ENCODE measurements around the gene SPACA9.

SPACA9 gene

GRCh38 chr9:132878695-132879456 is at the start of gene SPACA9:
Gene SPACA9, plus strand, starts transcription at chr9:132878898. Its CDS starts 5,050 bp downstream, at chr9:132883948.
- no peak for DNase-seq (ENCODE audit: low spot score)

- DNase-seq (ENCODE audit: low spot score), result no peak
Measured at GRCh38 chr9:132832171-132832881, 46.4 kb upstream of the SPACA9 start.

GRCh38 chr9:132833550-132834121 is 45.1 kb upstream of the SPACA9 start:
- DNase-seq (ENCODE audit: low spot score), result no peak

- DNase-seq (ENCODE audit: low spot score), result no peak
Measured at GRCh38 chr9:132834343-132834742, 44.4 kb upstream of the SPACA9 start.

GRCh38 chr9:132837501-132838286 is 41.0 kb upstream of the SPACA9 start:
- no peak for DNase-seq (ENCODE audit: low spot score)

DNA sequence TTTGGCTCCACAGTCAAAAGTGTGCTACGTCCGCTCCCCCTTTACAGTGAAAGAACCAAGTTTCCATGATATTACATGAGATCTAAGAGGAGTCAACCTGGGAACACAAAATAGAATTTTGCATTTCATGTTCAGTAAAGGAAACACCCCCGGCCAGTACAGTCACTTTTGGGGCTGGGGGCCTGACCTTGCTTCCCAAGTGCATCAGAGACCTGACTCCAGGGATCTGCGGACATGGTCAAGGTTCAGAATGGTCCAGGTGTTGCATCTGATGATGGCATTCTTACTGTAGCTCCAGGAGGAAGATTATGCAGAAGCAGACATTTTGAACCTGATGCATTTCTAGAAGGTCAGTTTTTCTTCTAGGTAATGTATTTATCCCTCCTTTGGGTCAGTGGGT is 40.4 kb upstream of the SPACA9 start:
- DNase-seq (ENCODE audit: low spot score), result no peak

- DNase-seq (ENCODE audit: low spot score), result no peak
Measured at GRCh38 chr9:132840980-132841379, 37.7 kb upstream of the SPACA9 start.

- no peak for DNase-seq (ENCODE audit: low spot score)
Measured at GRCh38 chr9:132842124-132843044, 36.3 kb upstream of the SPACA9 start.

GRCh38 chr9:132846109-132846917 is 32.4 kb upstream of the SPACA9 start:
- DNase-seq (ENCODE audit: low spot score), result no peak

GRCh38 chr9:132846918-132847515 is 31.7 kb upstream of the SPACA9 start:
- no peak for DNase-seq (ENCODE audit: low spot score)

- DNase-seq (ENCODE audit: low spot score), result no peak
Measured at GRCh38 chr9:132849185-132849706, 29.5 kb upstream of the SPACA9 start.

GRCh38 chr9:132853482-132853881 is 25.2 kb upstream of the SPACA9 start:
- no peak for DNase-seq (ENCODE audit: low spot score)

- DNase-seq (ENCODE audit: low spot score), result no peak
Measured at GRCh38 chr9:132854832-132855231, 23.9 kb upstream of the SPACA9 start.

- DNase-seq (ENCODE audit: low spot score), result no peak
Measured at GRCh38 chr9:132855904-132856303, 22.8 kb upstream of the SPACA9 start.

GRCh38 chr9:132857031-132857430 is 21.7 kb upstream of the SPACA9 start:
- no peak for DNase-seq (ENCODE audit: low spot score)

GRCh38 chr9:132857616-132858342 is 20.9 kb upstream of the SPACA9 start:
- peak; percentile 20 for DNase-seq (ENCODE audit: low spot score)

DNA sequence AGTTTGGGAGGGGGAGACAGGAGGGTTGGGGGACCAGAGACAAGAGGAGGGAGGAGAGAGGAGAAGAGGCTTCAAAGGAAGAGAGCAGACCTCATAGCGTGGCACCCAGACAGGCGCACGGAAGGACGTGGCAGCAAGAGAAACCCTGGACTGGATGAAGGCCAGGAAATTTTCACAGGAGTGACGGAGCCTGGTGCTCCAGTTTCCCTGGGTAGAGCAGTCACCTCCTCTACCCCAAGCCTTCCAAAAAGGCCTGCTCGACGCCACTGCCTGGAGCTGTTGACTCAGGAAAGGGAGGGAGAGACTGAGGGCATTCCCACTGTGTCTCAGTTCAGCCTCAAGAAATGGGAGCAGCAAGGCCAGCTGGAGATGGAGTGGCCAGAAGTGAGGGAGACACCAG is 19.9 kb upstream of the SPACA9 start:
- no peak for DNase-seq (ENCODE audit: low spot score)

- DNase-seq (ENCODE audit: low spot score), result no peak
Measured at GRCh38 chr9:132861666-132862065, 17.0 kb upstream of the SPACA9 start.

GRCh38 chr9:132862533-132862932 is 16.2 kb upstream of the SPACA9 start:
- DNase-seq (ENCODE audit: low spot score), result no peak

Measured in NAMALWA (cell line).